HG03280 (cell line): ENCODE results near the gene RHOF.
A peak's percentile ranks its signal among the peaks of the same experiment; 100 is the strongest.

Experiments
- ATAC-seq: cut with Tn5 transposase; IDR thresholded peaks from one replicate; pipeline ENCODE4 v1.9.1; 2021; ENCODE audit warnings: mild to moderate bottlenecking, moderate library complexity; ENCODE audit not compliant: unreplicated experiment

RHOF gene

GRCh38 chr12:121805171-121806008, 11.9 kb upstream of the RHOF start:
- ATAC-seq, result no peak

- no peak for ATAC-seq
Observed at GRCh38 chr12:121804417-121805111, 11.1 kb upstream of the RHOF start.

GRCh38 chr12:121803861-121804416, 10.5 kb upstream of the RHOF start, which contains the start of gene SETD1B:
Gene SETD1B (plus strand): TSS chr12:121804009. CDS start chr12:121804738, 729 bp downstream.
- ATAC-seq, result no peak

- ATAC-seq, result peak; percentile 44
Observed at GRCh38 chr12:121802843-121803698, 9.6 kb upstream of the RHOF start.

- no peak for ATAC-seq
Observed at GRCh38 chr12:121802485-121802842, 9.0 kb upstream of the RHOF start.

- ATAC-seq, result no peak
Observed at GRCh38 chr12:121801595-121802484, 8.4 kb upstream of the RHOF start.

GRCh38 chr12:121800694-121801594, 7.5 kb upstream of the RHOF start:
- ATAC-seq, result peak; percentile 4

- ATAC-seq, result peak; percentile 29
Observed at GRCh38 chr12:121799842-121800693, 6.6 kb upstream of the RHOF start.

- no peak for ATAC-seq
Observed at GRCh38 chr12:121799156-121799841, 5.8 kb upstream of the RHOF start.

- ATAC-seq, result no peak
Observed at GRCh38 chr12:121798787-121799155, 5.3 kb upstream of the RHOF start.

GRCh38 chr12:121797937-121798786, 4.7 kb upstream of the RHOF start:
- ATAC-seq, result no peak

- ATAC-seq, result no peak
Observed at GRCh38 chr12:121796855-121797751, 3.6 kb upstream of the RHOF start.

- peak; percentile 11 for ATAC-seq
Observed at GRCh38 chr12:121795034-121795968, 1.8 kb upstream of the RHOF start.

- ATAC-seq, result peak; percentile 5
Observed at GRCh38 chr12:121794534-121795033, 1.1 kb upstream of the RHOF start.
